ENCODE measurements around the gene XYLT1.

DNA sequence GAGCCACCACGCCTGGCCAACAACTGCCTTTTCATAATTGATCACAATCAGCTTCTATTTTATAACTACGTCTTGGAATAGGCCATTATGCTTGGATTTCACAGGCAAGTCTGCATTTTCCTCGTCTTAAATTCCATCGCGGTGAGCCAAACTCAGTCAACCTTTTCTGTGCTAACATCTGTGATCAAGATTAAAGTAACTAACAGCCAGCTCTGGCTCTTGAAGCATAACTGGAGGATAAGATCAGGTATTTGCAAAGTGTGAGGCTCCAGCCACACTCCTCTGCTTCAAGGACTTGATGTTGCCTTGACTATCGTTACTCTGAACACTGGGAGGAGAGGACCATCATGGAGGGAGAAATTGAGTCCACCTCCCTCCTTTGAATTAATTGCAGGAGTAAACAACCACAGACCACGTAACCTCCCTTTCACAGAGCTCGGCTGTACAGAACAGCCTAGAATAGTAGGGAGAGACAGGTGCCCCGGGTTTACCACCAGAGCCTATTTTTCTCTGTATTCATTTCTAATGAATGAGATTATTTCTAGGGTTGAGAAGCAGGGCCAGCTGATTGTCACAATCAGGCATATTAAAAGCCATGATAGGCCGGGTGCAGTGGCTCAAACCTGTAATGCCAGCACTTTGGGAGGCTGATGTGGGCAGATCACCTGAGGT is 143.0 kb downstream of the XYLT1 start:
- no peak for TF ChIP-seq EZH2 (IDR thresholded peaks at IDR 0.05)
- no peak for TF ChIP-seq POLR2AphosphoS5 (IDR thresholded peaks at IDR 0.05; ENCODE audit: borderline replicate concordance, low read depth, low read length)

All from SK-N-MC (cell line).